ENCODE data around the gene EMILIN3. TPM values are rescaled to one million over a fixed set of nuclear protein-coding genes. Genes with fewer than 3 reads are reported as not detected.

The EMILIN3 gene
- total and polyA plus RNA-seq, 2 of the 4 experiments (the other 2 are of a cell fraction), result under 0.01 to 0.07 TPM

GRCh38 chr20:41391587-41392001, 25.0 kb upstream of the EMILIN3 start:
- DNase-seq (no peak), ATAC-seq (ENCODE audit: low read depth) (no peak)
- H2AK9ac ChIP-seq (replicated peaks; ENCODE audit: low read depth, low read length, poor library complexity), result no peak overlapping the region
- no peak overlapping the region for H2BK120ac ChIP-seq (ENCODE audit: low read depth, low read length)
- H2AFZ ChIP-seq (replicated peaks; ENCODE audit: low read length, poor library complexity), result no peak overlapping the region
- no peak overlapping the region for H3K18ac ChIP-seq (ENCODE audit: low read depth, low read length)
- no peaks in the 10 kb centered on the region for H3K79me1 ChIP-seq (ENCODE audit: low read depth in 1 of 2, low read length in 2 of 2)
- TF ChIP-seq CEBPB (IDR thresholded peaks at IDR 0.05; ENCODE audit: low read depth, low read length) (no peak), FOS (IDR thresholded peaks at IDR 0.05; ENCODE audit: low read depth, low read length) (no peak), MAFK (IDR thresholded peaks at IDR 0.05; ENCODE audit: low read depth, low read length) (no peak), CTCF (conservative IDR thresholded peaks at IDR 0.05; ENCODE audit: low read depth, low read length) (no peak), RAD21 (IDR thresholded peaks at IDR 0.05; ENCODE audit: low read length) (no peak), RFX5 (IDR thresholded peaks at IDR 0.05; ENCODE audit: low read depth, low read length) (no peak), BHLHE40 (IDR thresholded peaks at IDR 0.05; ENCODE audit: low read depth, low read length) (no peak), MXI1 (IDR thresholded peaks at IDR 0.05; ENCODE audit: borderline replicate concordance, low read depth, low read length) (no peak), USF2 (IDR thresholded peaks at IDR 0.05; ENCODE audit: low read depth, low read length) (no peak), NFE2L2 (IDR thresholded peaks at IDR 0.05; ENCODE audit: low read depth, low read length) (no peak), CHD1 (IDR thresholded peaks at IDR 0.05; ENCODE audit: low read depth, low read length) (no peak), ELK1 (IDR thresholded peaks at IDR 0.05; ENCODE audit: borderline replicate concordance, low read depth, low read length) (no peak), POLR2A (IDR thresholded peaks at IDR 0.05; ENCODE audit: low read depth, low read length) (no peak), RCOR1 (IDR thresholded peaks at IDR 0.05; ENCODE audit: insufficient replicate concordance, low read length) (no peak), MAZ (IDR thresholded peaks at IDR 0.05; ENCODE audit: borderline replicate concordance, low read depth, low read length) (no peak)
- intact Hi-C loops (cut with micrococcal nuclease), result no loop called here
- H4K8ac ChIP-seq (ENCODE audit: low read depth in 2 of 2, low read length in 2 of 2), result no peak overlapping the region
- H3K4me2 ChIP-seq (ENCODE audit: low read depth, low read length), result no peak overlapping the region
- dilution Hi-C loops (cut with HindIII; ENCODE audit: low sequenced_read_pairs, unreplicated experiment), result no loop called here
- no peak overlapping the region for H2BK15ac ChIP-seq (ENCODE audit: low read depth, low read length)
- no peak overlapping the region for H3K4me3 ChIP-seq (ENCODE audit: insufficient read depth, low read depth, low read length)
- WGBS, 2 experiments (ENCODE audit: extremely low coverage in 2 of 2, insufficient read length in 1 of 2), result no CpG with 5 or more reads among the region's 10 CpGs
- ChIA-PET CTCF (no interaction called here), POLR2A (ENCODE audit: unreplicated experiment) (no interaction called here)
- H3K27me3 ChIP-seq (ENCODE audit: control insufficient read depth, insufficient read depth, low read length), result peaks cover 6% of the 10 kb centered on the region
- no peak overlapping the region for H2AK5ac ChIP-seq (ENCODE audit: low read depth, low read length)
- H3K56ac ChIP-seq (ENCODE audit: extremely low read depth, insufficient read depth, low read length), result no peak overlapping the region
- no peaks in the 10 kb centered on the region for H3K9me1 ChIP-seq (ENCODE audit: insufficient read depth, low read length)
- no peak overlapping the region for H4K91ac ChIP-seq (ENCODE audit: insufficient read depth, low read depth, low read length)
- no peak overlapping the region for H3K23ac ChIP-seq (ENCODE audit: low read depth, low read length)
- H3K36me3 ChIP-seq (ENCODE audit: control insufficient read depth, insufficient read depth, low read length), result no peaks in the 10 kb centered on the region
- no peak overlapping the region for H3K27ac ChIP-seq (ENCODE audit: insufficient read depth, low read length)
- H2BK20ac ChIP-seq (ENCODE audit: low read depth, low read length), result no peak overlapping the region
- no peak overlapping the region for H3K14ac ChIP-seq (replicated peaks; ENCODE audit: low read depth, low read length)
- no peaks in the 10 kb centered on the region for H4K20me1 ChIP-seq (ENCODE audit: insufficient read depth, low read length)
- no peak overlapping the region for H2BK5ac ChIP-seq (ENCODE audit: low read depth, low read length, poor library complexity, severe bottlenecking)
- no peak overlapping the region for H3K4ac ChIP-seq (ENCODE audit: low read depth, low read length)
- H3K9me3 ChIP-seq (ENCODE audit: control insufficient read depth, insufficient read depth, low read length), result no peaks in the 10 kb centered on the region
- in situ Hi-C loops (cut with MboI; ENCODE audit: low sequenced_read_pairs), result no loop called here
- peaks cover 4% of the 10 kb centered on the region; the same call in 1 of the 2 replicates for H3K4me1 ChIP-seq (ENCODE audit: control insufficient read depth, insufficient read depth, low read length)
- no TSS peak for BruUV-seq (replicated peaks)
- H3K9ac ChIP-seq (ENCODE audit: low read depth, low read length), result no peak overlapping the region
- H4K5ac ChIP-seq (ENCODE audit: low read depth, low read length), result no peak overlapping the region

All from IMR-90 (cell line).